Right lobe of liver (tissue), 6 donors: ENCODE results near the gene PNMA5. TPM values are rescaled to one million over a fixed set of nuclear protein-coding genes. Genes with fewer than 3 reads are reported as not detected.

Experiments
- ATAC-seq, 4 donors: fragments of 200-7000 bp; cut with Tn5 transposase; one replicate each; pipeline ENCODE4 v1.9.1; 2020; ENCODE audit warnings: mild to moderate bottlenecking in 4 of 4, moderate library complexity in 4 of 4
- DNase-seq, 3 donors: peaks; one replicate each; pipeline ENCODE4 v3.0.0-alpha.2; 2020
- H3K27ac ChIP-seq, 3 donors: fragments of 200-600 bp; one replicate each; pipeline ENCODE4 v1.8.0; 2022
- H3K27me3 ChIP-seq, 2 donors: fragments of 200-600 bp; one replicate each; pipeline ENCODE4 v1.8.0; 2022
- H3K36me3 ChIP-seq, 4 donors: fragments of 200-600 bp; sonication (generic) in 1 of 4; one replicate each; pipeline versions ENCODE4 v1.5.1 to v1.8.0; 2017 to 2022; ENCODE audit warnings: control low read depth in 1 of 4
- H3K4me1 ChIP-seq, 4 donors: fragments of 200-600 bp; sonication (generic) in 1 of 4; one replicate each; pipeline versions ENCODE4 v1.5.1 to v1.8.0; 2017 to 2022; ENCODE audit warnings: control low read depth in 1 of 4
- H3K4me3 ChIP-seq, 3 donors: fragments of 200-600 bp; one replicate each; pipeline ENCODE4 v1.8.0; 2022
- H3K9me3 ChIP-seq, 4 donors: fragments of 200-600 bp; sonication (generic) in 1 of 4; one replicate each; pipeline versions ENCODE4 v1.5.1 to v1.8.0; 2017 to 2022; ENCODE audit warnings: control low read depth in 1 of 4
- CTCF ChIP-seq, 4 donors: fragments of 200-600 bp in 3 of 4; fragments of 450-650 bp in 1 of 4; IDR thresholded peaks; one replicate each; pipeline versions ENCODE4 v1.5.1 to v1.8.0; 2016 to 2022; ENCODE audit warnings: antibody characterized with exemption in 4 of 4, mild to moderate bottlenecking in 2 of 4
- POLR2A ChIP-seq: fragments of 450-650 bp; IDR thresholded peaks from one replicate; pipeline ENCODE4 v1.6.1; 2017; ENCODE audit warnings: antibody characterized with exemption, mild to moderate bottlenecking
- WGBS: methylation state at CpG from one replicate; pipeline ENCODE4 v1.1.6; 2018; ENCODE audit warnings: low coverage, low lambda C conversion rate; ENCODE audit not compliant: insufficient coverage; ENCODE audit errors: missing lambda C conversion rate; 5-methylcytosine and 5-hydroxymethylcytosine counted together
- intact Hi-C, 2 donors: fragments of 100-400 bp; cut with DNase I; formaldehyde crosslinking; loops; one replicate each; pipeline versions ENCODE4 v1.11.2 to v1.14.1; 2022
- total RNA-seq, 6 experiments: library from RNA; depleted of rRNA in 2 of 6; stranded (reverse); fragments of >200 nt in 2 of 6; fragmentation: NEBNext Ultra II Directional in 3 of 6; extraction: Animal tissue kit (Norgen Biotek cat#: 25700) in 3 of 6; gene quantifications; one replicate each; pipeline versions ENCODE4 v1.1.0 to v1.2.4, GENCODE V29; 2016 to 2023
- donor health status: DM: no; HTN: yes; CAD: no.
- donor health status: DM: no; HTN: no; CAD: no.
- donor health status: DM: no; HTN: no; CAD: no.
- donor health status: DM: no; HTN: yes; CAD: no.
- donor health status: DM: no; HTN: yes; CAD: no.

Gene PNMA5
- total RNA-seq, 6 experiments from 2014 or later: not detected

- Histone ChIP-seq H3K36me3 (no peaks in the 10 kb centered on the region), H3K27ac (no peak overlapping the region), H3K9me3 (no peaks in the 10 kb centered on the region), H3K27me3 (no peaks in the 10 kb centered on the region), H3K4me1 (peaks cover 0 to 4% (median 0%) of the 10 kb centered on the region in 4 donors), H3K4me3 (no peak overlapping the region)
- no peak for TF ChIP-seq POLR2A
- no peak for TF ChIP-seq CTCF (IDR thresholded peaks at IDR 0.05)
- 78% methylated on average over 4 of the region's 11 CpGs for WGBS
- DNase-seq (no peak), ATAC-seq (no peak)
- intact Hi-C loops: no loop called here
Observed at GRCh38 chrX:152945021-152945979, 48.6 kb downstream of the PNMA5 start.

- H3K4me1 ChIP-seq: peaks cover 0 to 4% (median 0%) of the 10 kb centered on the region in 4 donors
- H3K27ac ChIP-seq: no peak overlapping the region
- no peaks in the 10 kb centered on the region for H3K27me3 ChIP-seq
- H3K36me3 ChIP-seq: no peaks in the 10 kb centered on the region
- WGBS: no CpG with 5 or more reads among the region's 1 CpG
- no peaks in the 10 kb centered on the region for H3K9me3 ChIP-seq
- DNase-seq (no peak), ATAC-seq (no peak)
- TF ChIP-seq POLR2A: no peak
- no peak for TF ChIP-seq CTCF (IDR thresholded peaks at IDR 0.05)
- H3K4me3 ChIP-seq: no peak overlapping the region
- intact Hi-C loops: no loop called here
Observed at GRCh38 chrX:152943826-152944225, 50.1 kb downstream of the PNMA5 start.

- intact Hi-C loops: no loop called here
- Histone ChIP-seq H3K4me1 (peaks cover 0 to 4% (median 0%) of the 10 kb centered on the region in 4 donors), H3K9me3 (no peaks in the 10 kb centered on the region), H3K27me3 (no peaks in the 10 kb centered on the region), H3K27ac (peak overlapping the region; percentile 17 to 66 (median 55)), H3K36me3 (no peaks in the 10 kb centered on the region), H3K4me3 (peak overlapping the region; percentile 28 to 62 (median 55))
- 39% methylated on average over 4 of the region's 11 CpGs for WGBS
- TF ChIP-seq CTCF (IDR thresholded peaks at IDR 0.05) (no peak), POLR2A (no peak)
- no peak for DNase-seq
- peak in 2 of 4 donors; percentile 4 for ATAC-seq
Observed at GRCh38 chrX:152942077-152942442, 51.9 kb downstream of the PNMA5 start.

- peak; percentile 86 to 92 (median 89) for DNase-seq
- TF ChIP-seq CTCF (IDR thresholded peaks at IDR 0.05) (peak; percentile 73 to 94 (median 87)), POLR2A (no peak)
- H3K4me1 ChIP-seq: peaks cover 0 to 4% (median 0%) of the 10 kb centered on the region in 4 donors
- peaks cover 0 to 2% of the 10 kb centered on the region in 2 donors for H3K27me3 ChIP-seq
- H3K36me3 ChIP-seq: no peaks in the 10 kb centered on the region
- WGBS: 27% methylated on average over 31 of the region's 70 CpGs
- peak overlapping the region; percentile 17 to 66 (median 55) for H3K27ac ChIP-seq
- peak; percentile 94 to 98 (median 96) for ATAC-seq
- H3K4me3 ChIP-seq: peak overlapping the region; percentile 29 to 62 (median 55)
- H3K9me3 ChIP-seq: no peaks in the 10 kb centered on the region
- intact Hi-C loops: no loop called here
Observed at GRCh38 chrX:152941328-152942076, 52.4 kb downstream of the PNMA5 start.

Other genes with a start within 250 kb of the PNMA5 start
- gene MAGEA2, start 240.3 kb downstream of the PNMA5 start, total RNA-seq: not detected
- gene CSAG3, start 234.9 kb downstream of the PNMA5 start, total RNA-seq: not detected
- gene MAGEA6, start 224.4 kb downstream of the PNMA5 start, total RNA-seq: not detected
- gene CETN2, start 163.4 kb downstream of the PNMA5 start, total RNA-seq: 10 to 100 TPM in 5 of 6 experiments, 1 to 10 TPM in 1; 8.4 to 11.4 (median 10.9) TPM
- gene NSDHL, start 163.1 kb downstream of the PNMA5 start, total RNA-seq: 10 to 100 TPM; 16.1 to 38.2 (median 20.9) TPM
- gene ZNF185, start 96.0 kb downstream of the PNMA5 start, total RNA-seq: 1 to 10 TPM in 1 of 6 experiments, under 1 TPM in 5; 0.61 to 1.7 (median 0.83) TPM
- gene PNMA3, start 62.4 kb upstream of the PNMA5 start, total RNA-seq: under 1 TPM in 4 of 6 experiments, not detected in 2; 0.09 to 0.74 (median 0.42) TPM
- 10 to 100 TPM in 2 of 6 experiments, 1 to 10 TPM in 4; 2.4 to 22.5 (median 7.1) TPM for gene PNMA6A, start 78.3 kb upstream of the PNMA5 start, total RNA-seq
- not detected for gene MAGEA1, start 185.2 kb upstream of the PNMA5 start, total RNA-seq